GM11168 (cell line): Measurements from ENCODE around the gene TUBGCP2.

Source experiments
- in situ Hi-C: fragments of 300-500 bp; cut with MboI; formaldehyde crosslinking; loops from one replicate; pipeline ENCODE4 v1.12.0; 2022; ENCODE audit warnings: low sequenced_read_pairs; ENCODE audit not compliant: unreplicated experiment

Gene TUBGCP2

DNA sequence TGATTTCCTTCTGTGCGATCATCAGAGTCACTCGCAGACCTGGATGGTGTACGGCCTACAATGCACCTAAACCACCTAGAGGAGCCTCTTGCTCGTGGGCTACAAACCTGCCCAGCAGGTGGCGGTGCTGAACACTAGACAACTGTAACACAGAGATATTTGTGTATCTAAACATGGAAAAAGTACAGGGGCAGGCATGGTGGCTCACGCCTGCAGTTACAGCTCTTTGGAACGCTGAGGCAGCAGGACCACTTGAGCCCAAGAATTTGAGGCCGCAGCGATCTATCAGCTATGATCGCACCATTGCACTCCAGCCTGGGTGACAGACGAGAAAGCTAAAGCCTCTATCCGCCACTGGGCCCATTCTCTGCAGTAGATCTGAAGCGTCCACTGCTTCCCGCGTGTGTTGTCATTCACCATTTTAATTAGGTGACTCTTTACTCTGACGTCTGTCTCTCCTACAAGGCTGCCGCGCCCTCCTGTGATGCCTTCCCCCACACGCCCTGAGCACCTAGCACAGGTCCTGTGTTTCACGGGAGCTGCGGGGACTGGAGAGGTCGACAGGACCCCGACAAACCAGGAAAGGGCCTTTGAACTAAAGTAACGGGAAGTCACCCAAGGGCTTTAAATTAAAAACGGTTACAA is 774 bp downstream of the TUBGCP2 start:
- in situ Hi-C loops: loop anchor here (5.0 kb wide), 1 partner anchor 166 kb away; no protein-coding TSS in a partner anchor

GRCh38 chr10:133306941-133307379 is 1.7 kb downstream of the TUBGCP2 start:
- in situ Hi-C loops: loop anchor here (5.0 kb wide), 1 partner anchor 165 kb away; no protein-coding TSS in a partner anchor

DNA sequence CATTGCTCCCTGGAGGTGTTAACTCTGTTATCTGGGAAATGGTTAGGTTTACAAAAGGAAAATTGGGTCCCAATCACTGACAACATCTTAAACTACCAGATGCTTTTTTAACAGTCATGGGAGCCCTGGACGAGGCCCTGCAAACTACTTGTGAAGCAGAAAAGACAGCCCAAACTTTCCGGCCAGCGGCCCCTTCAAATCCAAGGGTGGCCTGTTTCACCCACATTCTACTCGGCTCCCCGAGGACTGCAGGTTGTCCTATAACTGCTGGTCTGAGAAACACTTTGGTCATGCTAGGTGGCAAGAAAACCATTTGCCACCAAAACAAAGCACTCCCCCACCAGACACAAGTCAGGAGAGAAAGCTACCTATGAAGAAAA is 2.6 kb downstream of the TUBGCP2 start:
- in situ Hi-C loops: loop anchor here (5.0 kb wide), 1 partner anchor 164 kb away; no protein-coding TSS in a partner anchor

DNA sequence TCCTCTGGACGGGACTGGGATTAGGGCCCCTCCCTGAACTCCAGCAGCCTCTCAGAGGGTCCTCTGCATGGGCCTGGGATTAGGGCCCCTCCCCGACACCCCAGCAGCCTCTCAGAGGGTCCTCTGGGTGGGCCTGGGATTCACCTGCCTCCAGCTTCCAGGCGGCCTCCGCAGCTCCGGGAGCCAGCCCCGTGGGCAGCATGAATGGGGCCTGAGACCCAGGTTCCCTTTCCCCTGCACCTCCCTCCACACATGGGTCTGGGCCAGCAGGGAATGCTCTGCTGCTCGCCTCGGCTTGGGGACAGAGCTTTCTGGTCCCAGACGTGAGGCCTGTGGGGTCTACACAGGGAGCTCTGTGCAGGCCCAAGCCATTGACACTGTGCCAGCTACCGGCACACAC is 5.5 kb downstream of the TUBGCP2 start:
- in situ Hi-C loops: no loop called here

DNA sequence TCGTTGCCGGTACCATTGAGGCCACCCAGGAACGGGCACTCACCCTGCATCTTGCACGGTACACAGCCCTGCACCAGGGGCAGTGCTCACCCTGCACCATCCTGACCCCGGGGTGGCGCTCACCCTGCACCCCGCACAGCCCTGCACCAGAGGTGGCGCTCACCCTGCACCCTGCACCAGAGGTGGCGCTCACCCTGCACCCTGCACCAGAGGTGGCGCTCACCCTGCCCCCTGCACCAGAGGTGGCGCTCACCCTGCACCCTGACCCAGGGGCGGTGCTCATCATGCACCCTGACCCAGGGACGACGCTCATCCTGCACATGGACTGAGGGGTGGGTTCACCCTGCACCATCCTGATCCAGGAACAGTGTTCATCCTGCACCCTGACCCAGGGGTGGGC is 6.4 kb downstream of the TUBGCP2 start:
- in situ Hi-C loops: no loop called here

- in situ Hi-C loops: no loop called here
Observed at GRCh38 chr10:133299738-133300137, 8.9 kb downstream of the TUBGCP2 start.

GRCh38 chr10:133299224-133299623 is 9.4 kb downstream of the TUBGCP2 start:
- in situ Hi-C loops: no loop called here

DNA sequence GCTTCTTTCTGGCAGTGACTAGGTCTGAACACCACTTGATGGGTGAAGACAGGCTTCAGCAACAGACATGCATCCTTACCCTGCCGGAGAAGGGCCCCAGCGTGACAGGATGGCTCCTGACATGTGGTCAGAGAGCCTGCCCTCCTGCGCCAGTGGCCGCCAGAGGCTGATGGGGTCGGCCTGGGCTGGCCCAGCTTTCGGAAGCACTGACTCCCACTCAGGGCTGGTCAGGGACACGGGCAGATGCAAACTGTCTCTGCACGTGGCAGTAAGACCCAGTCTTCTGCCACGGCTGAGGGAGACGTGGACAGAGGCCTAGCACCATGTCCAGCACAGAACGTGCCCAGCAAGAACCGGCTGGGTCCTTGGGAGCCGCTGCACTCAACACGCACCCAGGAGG is 10.2 kb downstream of the TUBGCP2 start:
- in situ Hi-C loops: no loop called here

DNA sequence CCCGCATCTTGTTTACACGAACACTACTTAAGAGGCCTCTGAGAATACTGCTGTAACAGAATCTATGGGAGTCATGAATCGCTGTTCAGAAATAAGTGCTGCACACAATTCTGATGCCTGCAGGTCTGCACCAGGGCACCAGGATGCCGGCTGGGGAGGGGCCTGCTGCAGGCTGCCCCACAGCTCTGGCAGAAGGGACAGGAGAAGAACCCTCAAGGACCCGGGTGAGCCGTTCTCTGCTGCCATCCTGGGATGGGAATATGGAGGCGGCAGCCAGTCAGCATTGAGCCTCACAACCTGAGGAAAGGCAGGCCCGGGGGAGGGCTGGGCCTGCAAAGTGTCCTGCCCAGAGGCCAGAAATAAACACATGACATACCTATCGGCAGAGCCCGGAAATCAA is 11.2 kb downstream of the TUBGCP2 start:
- in situ Hi-C loops: no loop called here

GRCh38 chr10:133295426-133296320 is 13.0 kb downstream of the TUBGCP2 start:
- in situ Hi-C loops: no loop called here

GRCh38 chr10:133294189-133294588 is 14.5 kb downstream of the TUBGCP2 start:
- in situ Hi-C loops: no loop called here

GRCh38 chr10:133293810-133294119 is 14.9 kb downstream of the TUBGCP2 start:
- in situ Hi-C loops: no loop called here

- in situ Hi-C loops: no loop called here
Observed at GRCh38 chr10:133292919-133293809, 15.5 kb downstream of the TUBGCP2 start.

GRCh38 chr10:133289761-133290160 is 18.9 kb downstream of the TUBGCP2 start:
- in situ Hi-C loops: no loop called here

DNA sequence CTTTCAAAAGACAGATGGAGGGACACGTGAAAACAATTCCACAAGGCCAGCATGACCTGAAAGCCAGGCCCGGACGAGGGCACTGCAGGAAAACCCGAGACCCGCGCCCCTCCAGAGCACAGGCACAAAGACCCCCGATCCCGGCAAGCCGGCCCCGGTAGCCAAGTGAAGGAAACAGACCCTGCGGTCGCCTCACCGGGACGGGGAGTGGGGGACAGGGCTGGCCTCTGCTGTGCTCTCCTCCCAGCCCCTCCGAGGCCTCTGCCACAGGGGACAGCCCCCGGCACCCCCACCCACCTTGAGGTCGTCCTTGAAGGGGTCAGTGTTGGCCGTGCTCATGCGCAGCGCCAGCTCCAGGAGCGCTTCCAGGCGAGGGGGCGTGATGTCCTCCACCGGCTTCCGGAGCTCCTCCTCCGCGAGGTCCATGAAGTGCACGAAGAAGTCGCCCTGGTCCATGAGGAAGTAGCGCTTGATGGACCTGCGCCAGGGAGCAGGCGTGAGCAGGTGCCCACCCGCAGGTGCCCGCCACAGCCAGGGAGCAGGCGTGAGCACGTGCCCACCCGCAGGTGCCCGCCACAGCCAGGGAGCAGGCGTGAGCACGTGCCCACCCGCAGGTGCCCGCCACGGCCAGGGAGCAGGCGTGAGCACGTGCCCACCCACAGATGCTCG is 20.7 kb downstream of the TUBGCP2 start:
- in situ Hi-C loops: no loop called here

DNA sequence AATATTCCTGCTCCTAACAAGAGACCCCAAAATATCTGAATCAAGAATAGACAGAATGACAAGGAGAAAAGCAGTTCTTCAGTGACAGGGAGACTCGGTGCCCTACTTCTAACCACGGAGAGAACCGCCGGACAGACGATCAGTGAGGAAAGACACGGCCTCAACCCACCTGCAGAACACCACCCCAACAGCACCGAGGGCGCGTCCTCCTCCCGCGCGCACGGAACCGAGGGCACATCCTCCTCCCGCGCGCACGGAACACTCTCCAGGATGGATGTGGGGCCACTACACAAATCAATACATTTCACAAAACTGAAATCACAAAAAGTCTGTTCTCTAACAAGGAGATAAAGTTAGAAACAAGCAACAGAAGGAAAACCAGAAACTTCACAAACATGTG is 22.3 kb downstream of the TUBGCP2 start:
- in situ Hi-C loops: no loop called here

- in situ Hi-C loops: no loop called here
Observed at GRCh38 chr10:133285217-133285616, 23.5 kb downstream of the TUBGCP2 start.

GRCh38 chr10:133283931-133284330 is 24.7 kb downstream of the TUBGCP2 start:
- in situ Hi-C loops: no loop called here

- in situ Hi-C loops: no loop called here
Observed at GRCh38 chr10:133282846-133283390, 25.8 kb downstream of the TUBGCP2 start.
